ENCODE data around the gene ERLIN1.

GRCh38 chr10:100151723-100152300 is 34.0 kb downstream of the ERLIN1 start:
- TF ChIP-seq POLR2AphosphoS5 (IDR thresholded peaks at IDR 0.05; ENCODE audit: low read depth, low read length) (no peak), SIN3A (IDR thresholded peaks at IDR 0.05; ENCODE audit: borderline replicate concordance, insufficient read depth, low read length) (no peak), TAF1 (IDR thresholded peaks at IDR 0.05; ENCODE audit: borderline replicate concordance, insufficient read depth, low read length) (no peak), FOXP2 (optimal IDR thresholded peaks at IDR 0.05; ENCODE audit: borderline replicate concordance, extremely low read depth, extremely low read length, insufficient read depth) (no peak)
- TF ChIP-seq, protein P1, sequence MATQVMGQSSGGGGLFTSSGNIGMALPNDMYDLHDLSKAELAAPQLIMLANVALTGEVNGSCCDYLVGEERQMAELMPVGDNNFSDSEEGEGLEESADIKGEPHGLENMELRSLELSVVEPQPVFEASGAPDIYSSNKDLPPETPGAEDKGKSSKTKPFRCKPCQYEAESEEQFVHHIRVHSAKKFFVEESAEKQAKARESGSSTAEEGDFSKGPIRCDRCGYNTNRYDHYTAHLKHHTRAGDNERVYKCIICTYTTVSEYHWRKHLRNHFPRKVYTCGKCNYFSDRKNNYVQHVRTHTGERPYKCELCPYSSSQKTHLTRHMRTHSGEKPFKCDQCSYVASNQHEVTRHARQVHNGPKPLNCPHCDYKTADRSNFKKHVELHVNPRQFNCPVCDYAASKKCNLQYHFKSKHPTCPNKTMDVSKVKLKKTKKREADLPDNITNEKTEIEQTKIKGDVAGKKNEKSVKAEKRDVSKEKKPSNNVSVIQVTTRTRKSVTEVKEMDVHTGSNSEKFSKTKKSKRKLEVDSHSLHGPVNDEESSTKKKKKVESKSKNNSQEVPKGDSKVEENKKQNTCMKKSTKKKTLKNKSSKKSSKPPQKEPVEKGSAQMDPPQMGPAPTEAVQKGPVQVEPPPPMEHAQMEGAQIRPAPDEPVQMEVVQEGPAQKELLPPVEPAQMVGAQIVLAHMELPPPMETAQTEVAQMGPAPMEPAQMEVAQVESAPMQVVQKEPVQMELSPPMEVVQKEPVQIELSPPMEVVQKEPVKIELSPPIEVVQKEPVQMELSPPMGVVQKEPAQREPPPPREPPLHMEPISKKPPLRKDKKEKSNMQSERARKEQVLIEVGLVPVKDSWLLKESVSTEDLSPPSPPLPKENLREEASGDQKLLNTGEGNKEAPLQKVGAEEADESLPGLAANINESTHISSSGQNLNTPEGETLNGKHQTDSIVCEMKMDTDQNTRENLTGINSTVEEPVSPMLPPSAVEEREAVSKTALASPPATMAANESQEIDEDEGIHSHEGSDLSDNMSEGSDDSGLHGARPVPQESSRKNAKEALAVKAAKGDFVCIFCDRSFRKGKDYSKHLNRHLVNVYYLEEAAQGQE (IDR thresholded peaks at IDR 0.05; ENCODE audit: insufficient read depth in 1 of 2, low read depth in 2 of 2, low read length in 2 of 2) = no peak

Data from PFSK-1 (cell line).